Body of pancreas (tissue), 4 donors: ENCODE measurements around the gene GAB4.

ENCODE experiments used
- CTCF ChIP-seq, 7 experiments: fragments of 450-650 bp in 4 of 7; fragments of 200-600 bp in 3 of 7; sonication (generic) in 3 of 7; IDR thresholded peaks; one replicate each; pipeline ENCODE4 v1.5.1; 2016 to 2019; ENCODE audit warnings: antibody characterized with exemption in 7 of 7
- POLR2A ChIP-seq, 3 donors: fragments of 450-650 bp; IDR thresholded peaks; one replicate each; pipeline ENCODE4 v1.6.1; 2016; ENCODE audit warnings: antibody characterized with exemption in 3 of 3, mild to moderate bottlenecking in 2 of 3

GRCh38 chr22:16922706-16923105 lies 85.3 kb downstream of the GAB4 start:
- TF ChIP-seq CTCF (IDR thresholded peaks at IDR 0.05) (no peak), POLR2A (IDR thresholded peaks at IDR 0.05) (no peak)
